Fibroblast of the conjunctiva (primary cell): Measurements from ENCODE around the gene TAS2R41.
"Not testable (repeated sequence)": the region's sequence is repeated elsewhere in the genome, so short reads cannot be mapped to it uniquely, and the experiment has no call there.

Experiments
- DNase-seq: peaks from one replicate; pipeline ENCODE4 v3.0.0-alpha.2; 2010; ENCODE audit warnings: low read depth

Gene TAS2R41

DNA sequence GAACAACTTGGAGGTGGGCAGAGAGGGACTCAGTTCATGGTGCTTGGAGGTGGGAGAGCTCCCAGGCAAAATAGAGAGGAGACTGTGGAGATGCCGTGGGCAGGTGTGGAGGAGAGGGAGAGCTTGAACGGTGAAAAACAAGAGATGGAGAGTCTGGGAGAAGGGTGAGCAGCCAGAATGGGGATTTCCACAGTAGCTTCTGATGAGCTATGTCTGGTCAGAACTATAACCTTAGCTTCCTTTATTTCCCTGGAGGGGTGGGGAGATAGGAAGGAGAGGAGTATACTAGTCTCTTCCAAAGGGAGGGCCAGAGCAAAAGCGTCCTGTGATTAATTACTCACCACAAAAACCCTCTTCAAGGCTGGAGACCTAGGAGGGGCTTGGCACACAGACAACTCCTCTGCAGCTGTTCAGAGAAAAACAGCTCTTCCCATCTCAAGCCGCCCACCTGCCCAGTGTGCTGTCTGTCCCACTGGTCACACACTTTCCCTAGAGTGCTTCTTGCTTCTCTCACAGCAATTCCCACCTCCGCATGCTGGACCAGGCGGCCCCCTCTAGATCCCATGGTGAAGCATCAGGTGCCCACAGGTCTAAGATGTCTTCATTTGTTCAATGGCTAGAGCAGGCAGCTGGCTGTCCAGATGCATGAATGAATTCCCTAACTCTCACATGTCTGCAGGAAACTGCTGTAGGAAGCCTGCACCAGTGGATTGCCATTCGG, 41.9 kb downstream of the TAS2R41 start:
- DNase-seq = peak; percentile 29

DNA sequence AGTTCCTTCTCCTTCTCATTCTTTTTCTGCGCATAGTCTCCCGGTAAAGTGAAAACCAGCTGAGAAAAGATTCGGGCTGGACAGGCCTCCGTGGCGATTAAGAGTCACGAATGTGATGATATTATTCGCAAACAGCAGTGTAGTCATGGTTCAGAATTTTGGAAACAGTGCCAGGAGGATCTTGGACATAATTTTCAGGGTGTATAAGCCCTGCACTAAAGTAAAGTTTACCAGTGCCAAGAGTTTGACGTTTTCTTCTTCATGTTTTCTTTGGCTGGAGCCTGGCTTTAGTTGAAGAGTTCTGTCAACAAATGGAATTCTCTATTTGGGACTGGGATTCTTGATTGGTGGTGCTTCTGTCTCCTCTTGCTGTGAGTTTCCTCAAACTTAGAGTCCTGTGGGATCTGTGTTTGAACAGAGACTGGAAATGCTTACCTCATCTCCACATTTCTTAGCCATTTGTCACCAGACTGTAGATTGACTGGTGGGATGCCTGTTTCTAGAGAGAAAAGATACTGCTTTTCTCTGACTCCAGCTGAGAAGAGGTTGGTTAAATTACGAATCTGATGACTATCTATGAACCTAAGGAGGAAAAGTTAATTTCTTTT, 44.7 kb downstream of the TAS2R41 start:
- DNase-seq = not testable (repeated sequence)
